Occipital lobe (tissue), 2 donors: Measurements from ENCODE around the gene CD99L2. TPM values are rescaled to one million over a fixed set of nuclear protein-coding genes. Genes with fewer than 3 reads are reported as not detected.
"Not testable (repeated sequence)": the region's sequence is repeated elsewhere in the genome, so short reads cannot be mapped to it uniquely, and the experiment has no call there.

Experiments used
- DNase-seq: peaks from one replicate; lab custom pipeline; 2025; lab: John Stamatoyannopoulos, UW
- total RNA-seq: library from RNA; depleted of rRNA; stranded (reverse); fragments of >200 nt; gene quantifications from one replicate; pipeline ENCODE4 v1.2.3, GENCODE V29; 2014

Gene CD99L2
- total RNA-seq, 1 donor from 2014 or later: 27.0 TPM

- DNase-seq: no peak
Observed at GRCh38 chrX:150856785-150857184, 41.7 kb downstream of the CD99L2 start.

GRCh38 chrX:150856101-150856500, 42.4 kb downstream of the CD99L2 start:
- no peak for DNase-seq

GRCh38 chrX:150854856-150855255, 43.6 kb downstream of the CD99L2 start:
- no peak for DNase-seq

- no peak for DNase-seq
Observed at GRCh38 chrX:150849996-150850720, 48.3 kb downstream of the CD99L2 start.

- DNase-seq: no peak
Observed at GRCh38 chrX:150849486-150849885, 49.0 kb downstream of the CD99L2 start.

- no peak for DNase-seq
Observed at GRCh38 chrX:150848914-150849365, 49.5 kb downstream of the CD99L2 start.

GRCh38 chrX:150847088-150847487, 51.4 kb downstream of the CD99L2 start:
- DNase-seq: no peak

GRCh38 chrX:150846130-150846529, 52.3 kb downstream of the CD99L2 start:
- DNase-seq: no peak

- DNase-seq: no peak
Observed at GRCh38 chrX:150845091-150845490, 53.4 kb downstream of the CD99L2 start.

GRCh38 chrX:150844016-150844415, 54.5 kb downstream of the CD99L2 start:
- DNase-seq: no peak

- DNase-seq: no peak
Observed at GRCh38 chrX:150842198-150842685, 56.2 kb downstream of the CD99L2 start.

- no peak for DNase-seq
Observed at GRCh38 chrX:150841456-150842197, 56.8 kb downstream of the CD99L2 start.

GRCh38 chrX:150837845-150838244, 60.6 kb downstream of the CD99L2 start:
- DNase-seq: no peak

GRCh38 chrX:150834695-150835094, 63.8 kb downstream of the CD99L2 start:
- no peak for DNase-seq

GRCh38 chrX:150833454-150834056, 64.9 kb downstream of the CD99L2 start:
- DNase-seq: no peak

GRCh38 chrX:150831863-150832262, 66.6 kb downstream of the CD99L2 start:
- no peak for DNase-seq

- DNase-seq: no peak
Observed at GRCh38 chrX:150828785-150829184, 69.7 kb downstream of the CD99L2 start.

GRCh38 chrX:150824352-150824751, 74.1 kb downstream of the CD99L2 start:
- DNase-seq: not testable (repeated sequence)

GRCh38 chrX:150823826-150824225, 74.6 kb downstream of the CD99L2 start:
- DNase-seq: not testable (repeated sequence)

- DNase-seq: no peak
Observed at GRCh38 chrX:150821971-150822370, 76.5 kb downstream of the CD99L2 start.

- DNase-seq: no peak
Observed at GRCh38 chrX:150813922-150814321, 84.5 kb downstream of the CD99L2 start.

GRCh38 chrX:150806827-150807226, 91.6 kb downstream of the CD99L2 start:
- no peak for DNase-seq
